Panc1 (cell line): ENCODE results near the gene TRAK1. TPM values are rescaled to one million over a fixed set of nuclear protein-coding genes. Genes with fewer than 3 reads are reported as not detected.

ENCODE experiments used
- ATAC-seq: fragments of 200-7000 bp; cut with Tn5 transposase; 2 replicates; pipeline ENCODE4 v1.9.1; 2020; ENCODE audit warnings: mild to moderate bottlenecking, moderate library complexity
- BruUV-seq: library from RNA; stranded (reverse); fragments of 400-500 nt; replicated peaks from 2 replicates; lab custom pipeline; 2021; lab: Mats Ljungman, UMichigan
- CTCF ChIA-PET: fragments of 300-600 bp; sonication (Branson Sonifier 250); formaldehyde crosslinking; loops from one replicate; lab custom pipeline; 2022; ENCODE audit warnings: antibody characterized with exemption; lab: Charles Lee
- POLR2A ChIA-PET: fragments of 300-600 bp; sonication (Branson Sonifier 250); formaldehyde crosslinking; loops from one replicate; lab custom pipeline; 2022; ENCODE audit warnings: antibody characterized with exemption; lab: Charles Lee
- DNase-seq: peaks from one replicate; pipeline ENCODE4 v3.0.0-alpha.2; 2010; ENCODE audit warnings: low read depth, low spot score
- H3K27ac ChIP-seq: 2 replicates; pipeline ENCODE4 v1.5.1; 2011; ENCODE audit warnings: mild to moderate bottlenecking, low read length, inconsistent platforms
- H3K27me3 ChIP-seq: fragments of 200-500 bp; sonication (Bioruptor generic); 2 replicates; pipeline ENCODE4 v1.6.0; 2014; ENCODE audit warnings: low read length, inconsistent platforms; ENCODE audit not compliant: control insufficient read depth, insufficient read depth
- H3K36me3 ChIP-seq: fragments of 200-500 bp; sonication (Bioruptor generic); 2 replicates; pipeline ENCODE4 v1.5.1; 2014; ENCODE audit warnings: inconsistent platforms, mild to moderate bottlenecking, low read length, moderate library complexity; ENCODE audit not compliant: control insufficient read depth, insufficient read depth
- H3K4me1 ChIP-seq: 2 replicates; pipeline ENCODE4 v1.5.1; 2011; ENCODE audit warnings: inconsistent platforms, mild to moderate bottlenecking, low read length, moderate library complexity; ENCODE audit not compliant: control insufficient read depth, insufficient read depth
- H3K4me3 ChIP-seq, 2 experiments: 2 replicates each; pipeline ENCODE4 v1.5.1; 2011 to 2012; ENCODE audit warnings: low read depth in 2 of 2, low read length in 2 of 2, mild to moderate bottlenecking in 2 of 2, inconsistent platforms in 1 of 2, moderate library complexity in 1 of 2
- H3K9me3 ChIP-seq: fragments of 200-500 bp; sonication (Bioruptor generic); 2 replicates; pipeline ENCODE4 v1.5.1; 2014; ENCODE audit warnings: low read depth, mild to moderate bottlenecking, inconsistent platforms, low read length, moderate library complexity; ENCODE audit not compliant: control insufficient read depth, insufficient read depth
- CTCF ChIP-seq: fragments of 450-650 bp; IDR thresholded peaks from 2 replicates; pipeline ENCODE4 v1.5.1; 2017; ENCODE audit warnings: mild to moderate bottlenecking
- POLR2AphosphoS5 ChIP-seq: IDR thresholded peaks from 2 replicates; pipeline ENCODE4 v1.6.1; 2012; ENCODE audit warnings: mild to moderate bottlenecking, low read depth, low read length, moderate library complexity
- REST ChIP-seq, 2 experiments: IDR thresholded peaks; 2 replicates each; pipeline ENCODE4 v1.6.1; 2011 to 2012; ENCODE audit warnings: low read depth in 2 of 2, control low read depth in 1 of 2, low read length in 1 of 2, mild to moderate bottlenecking in 1 of 2, moderate library complexity in 1 of 2; ENCODE audit not compliant: insufficient read depth in 1 of 2
- SIN3A ChIP-seq: IDR thresholded peaks from 2 replicates; pipeline ENCODE4 v1.6.1; 2012; ENCODE audit warnings: low read depth, mild to moderate bottlenecking, low read length, moderate library complexity, borderline replicate concordance; ENCODE audit not compliant: insufficient read depth
- TCF7L2 ChIP-seq: IDR thresholded peaks from 2 replicates; pipeline ENCODE4 v1.6.1; 2011; ENCODE audit warnings: mild to moderate bottlenecking, low read depth, low read length, inconsistent platforms
- in situ Hi-C: cut with HindIII; loops from 2 replicates; pipeline ENCODE4 v1.10.0; 2016; ENCODE audit warnings: low sequenced_read_pairs, low pct_unique_long_range_greater_than_20kb
- intact Hi-C: fragments of 100-400 bp; cut with micrococcal nuclease; formaldehyde crosslinking; loops from one replicate; pipeline ENCODE4 v1.10.0; 2022; ENCODE audit not compliant: unreplicated experiment
- total RNA-seq: library from RNA; stranded (reverse); gene quantifications from one replicate; pipeline ENCODE4 v1.2.1, GENCODE V29; 2021; ENCODE audit not compliant: unreplicated experiment

The TRAK1 gene
- total RNA-seq, 1 experiment from 2014 or later = 38.4 TPM

- BruUV-seq = no TSS peak
- intact Hi-C loops = no loop called here
- Histone ChIP-seq H3K36me3 (no peaks in the 10 kb centered on the region), H3K4me1 (0 out of 2 replicates have a peak, but pooled peaks cover 4% of the 10 kb centered on the region), H3K4me3 (no peak overlapping the region), H3K27me3 (no peaks in the 10 kb centered on the region), H3K27ac (no peak overlapping the region), H3K9me3 (no peaks in the 10 kb centered on the region)
- CTCF ChIA-PET = interaction anchor here (0.6 kb wide), 1 partner anchor 38 kb away, joined by 3 read pairs; no protein-coding TSS in a partner anchor
- ATAC-seq (no peak), DNase-seq (no peak)
- POLR2A ChIA-PET = no interaction called here
- in situ Hi-C loops = no loop called here
- TF ChIP-seq CTCF = no peak
- no peak for TF ChIP-seq REST (IDR thresholded peaks at IDR 0.05; ENCODE audit: insufficient read depth in 1 of 2, low read depth in 2 of 2, low read length in 1 of 2)
- no peak for TF ChIP-seq TCF7L2
- no peak for TF ChIP-seq POLR2AphosphoS5
- no peak for TF ChIP-seq SIN3A
Observed at GRCh38 chr3:42130329-42131070, 39.3 kb downstream of the TRAK1 start.

DNA sequence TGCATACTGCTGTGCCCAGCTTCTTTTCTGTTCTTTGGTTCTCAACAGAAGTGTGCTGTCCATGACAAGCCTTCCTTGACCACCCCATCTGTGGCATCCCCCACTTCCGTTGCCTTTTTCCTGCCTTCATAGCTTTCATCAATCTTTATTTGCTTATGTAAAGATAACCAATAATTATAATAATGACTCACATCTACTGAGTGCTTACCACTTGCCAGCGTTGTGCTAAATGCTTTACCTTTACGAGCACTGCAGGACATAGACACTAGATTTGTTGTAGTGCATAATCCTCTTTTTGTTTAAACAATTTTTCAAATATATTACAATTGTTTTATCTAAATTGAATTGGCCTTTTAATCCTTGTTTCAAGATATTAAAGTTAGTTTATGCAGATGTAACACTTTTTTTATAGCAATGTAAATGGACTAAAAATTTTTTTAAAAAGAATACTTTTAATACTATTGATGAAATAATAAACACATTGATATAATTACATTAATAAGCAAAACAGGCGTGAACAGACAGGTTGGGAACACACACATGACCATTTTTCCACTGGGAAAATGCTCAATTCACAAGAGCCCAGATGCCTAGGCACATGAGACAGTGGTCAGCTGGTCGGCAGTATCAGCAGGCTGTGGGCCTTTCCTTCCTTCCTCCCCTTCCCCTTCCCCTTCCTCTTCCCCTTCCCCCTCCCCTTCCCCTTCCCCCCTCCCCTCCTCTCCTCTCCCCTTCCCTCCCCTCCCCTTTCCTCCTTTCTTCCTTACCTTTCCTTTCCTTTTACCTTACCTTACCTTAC lies 42.5 kb downstream of the TRAK1 start:
- Histone ChIP-seq H3K36me3 (no peaks in the 10 kb centered on the region), H3K4me1 (0 out of 2 replicates have a peak, but pooled peaks cover 4% of the 10 kb centered on the region), H3K9me3 (no peaks in the 10 kb centered on the region), H3K27me3 (no peaks in the 10 kb centered on the region), H3K27ac (no peak overlapping the region), H3K4me3 (no peak overlapping the region)
- POLR2A ChIA-PET = interaction anchor here (0.5 kb wide), 1 partner anchor 12 kb away, joined by 6 read pairs; no protein-coding TSS in a partner anchor
- no TSS peak for BruUV-seq
- intact Hi-C loops = no loop called here
- TF ChIP-seq SIN3A (no peak), POLR2AphosphoS5 (no peak), TCF7L2 (no peak), REST (IDR thresholded peaks at IDR 0.05; ENCODE audit: insufficient read depth in 1 of 2, low read depth in 2 of 2, low read length in 1 of 2) (no peak), CTCF (no peak)
- in situ Hi-C loops = no loop called here
- no peak for DNase-seq
- ATAC-seq = no peak
- CTCF ChIA-PET = no interaction called here
